ENCODE measurements around the gene NDUFS6.

The NDUFS6 gene

DNA sequence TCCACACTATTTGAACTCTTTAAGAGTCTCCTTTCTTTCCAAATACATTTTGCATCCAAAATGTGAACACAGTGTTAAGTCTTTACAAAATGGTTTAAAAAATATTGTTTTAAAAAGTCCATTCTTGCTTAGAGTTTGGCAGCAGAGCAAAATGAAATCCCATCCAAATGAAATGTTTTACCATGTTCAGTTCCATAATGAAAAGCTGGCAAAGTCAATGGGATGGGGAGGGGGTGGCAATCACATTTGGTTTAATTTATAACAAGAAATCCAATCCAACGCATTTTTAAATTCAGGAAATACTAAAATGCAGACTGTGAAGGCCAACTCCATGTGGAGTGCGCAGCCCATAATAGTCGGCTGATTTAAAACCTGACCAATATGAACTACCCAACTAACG lies 41.0 kb upstream of the NDUFS6 start:
- Histone ChIP-seq H3K27me3 (ENCODE audit: control insufficient read depth, insufficient read depth, low read length) (no peaks in the 10 kb centered on the region), H3K4me1 (ENCODE audit: control insufficient read depth, insufficient read depth, low read length) (peaks cover 8% of the 10 kb centered on the region; the same call in 1 of the 2 replicates), H3K9me3 (ENCODE audit: control insufficient read depth, insufficient read depth, low read length) (no peaks in the 10 kb centered on the region), H3K27ac (ENCODE audit: low read depth, low read length) (no peak overlapping the region), H3K4me3 (ENCODE audit: low read depth, low read length) (no peak overlapping the region), H3K36me3 (ENCODE audit: control insufficient read depth, insufficient read depth, low read length) (no peaks in the 10 kb centered on the region), H3K9ac (ENCODE audit: low read depth, low read length) (no peak overlapping the region)

DNA sequence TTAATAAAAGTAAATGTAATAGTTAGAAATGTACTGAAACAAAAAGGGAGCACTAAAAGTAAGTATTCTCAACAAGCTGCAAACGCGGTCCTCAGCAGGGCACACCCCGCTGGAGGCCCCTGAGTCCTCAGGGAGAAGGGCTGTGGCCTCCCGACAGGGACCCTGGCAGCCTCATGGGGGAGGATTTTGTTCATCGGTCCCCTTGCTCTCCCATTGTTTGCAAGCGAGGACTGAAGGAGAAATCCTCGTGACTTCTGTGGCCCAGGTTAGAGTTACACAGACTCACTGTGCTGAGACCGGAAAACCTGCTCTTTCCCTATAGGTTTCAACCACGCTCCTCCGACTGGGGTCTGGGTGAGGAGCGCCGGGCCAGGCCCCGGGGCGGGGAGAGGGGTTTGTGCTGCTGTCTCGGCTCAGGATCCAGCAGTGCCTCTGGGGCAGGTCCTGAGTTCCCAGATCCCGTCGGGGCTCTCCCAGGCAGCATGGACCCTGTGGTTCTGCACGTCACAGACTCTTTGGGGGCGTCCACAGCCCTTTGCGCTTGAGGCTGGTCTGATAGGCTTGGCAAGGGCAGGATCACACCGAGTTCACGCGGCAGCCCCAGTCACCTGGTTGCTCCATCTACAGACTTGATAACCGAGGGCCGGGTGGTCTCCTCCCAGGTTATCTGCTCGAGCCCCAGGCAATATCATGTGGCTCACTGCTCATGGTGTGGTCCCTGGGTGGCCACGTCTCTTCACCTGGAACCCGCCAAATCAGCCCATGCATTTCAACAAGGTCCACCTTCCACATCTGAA lies 40.4 kb upstream of the NDUFS6 start:
- H3K27ac ChIP-seq (ENCODE audit: low read depth, low read length), result no peak overlapping the region
- no peak overlapping the region for H3K9ac ChIP-seq (ENCODE audit: low read depth, low read length)
- no peaks in the 10 kb centered on the region for H3K27me3 ChIP-seq (ENCODE audit: control insufficient read depth, insufficient read depth, low read length)
- H3K4me1 ChIP-seq (ENCODE audit: control insufficient read depth, insufficient read depth, low read length), result peaks cover 6% of the 10 kb centered on the region; the same call in 1 of the 2 replicates
- H3K9me3 ChIP-seq (ENCODE audit: control insufficient read depth, insufficient read depth, low read length), result no peaks in the 10 kb centered on the region
- no peak overlapping the region for H3K4me3 ChIP-seq (ENCODE audit: low read depth, low read length)
- no peaks in the 10 kb centered on the region for H3K36me3 ChIP-seq (ENCODE audit: control insufficient read depth, insufficient read depth, low read length)

DNA sequence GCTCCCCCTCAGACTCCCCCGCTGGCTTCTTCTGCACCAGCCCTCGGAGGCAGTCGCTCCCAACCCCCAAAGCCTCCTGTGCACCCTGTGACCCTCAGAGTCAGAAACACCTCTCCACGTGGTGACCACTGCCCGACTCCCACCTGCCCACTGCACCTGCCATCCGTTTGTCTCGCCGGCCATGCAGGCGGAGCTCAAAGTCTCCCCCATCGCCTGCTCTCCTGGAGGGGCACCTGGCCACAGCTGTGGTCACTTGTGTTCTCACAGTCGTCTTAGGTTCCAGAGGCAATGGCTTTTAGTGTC lies 39.8 kb upstream of the NDUFS6 start:
- Histone ChIP-seq H3K4me3 (ENCODE audit: low read depth, low read length) (no peak overlapping the region), H3K9me3 (ENCODE audit: control insufficient read depth, insufficient read depth, low read length) (no peaks in the 10 kb centered on the region), H3K36me3 (ENCODE audit: control insufficient read depth, insufficient read depth, low read length) (no peaks in the 10 kb centered on the region), H3K9ac (ENCODE audit: low read depth, low read length) (no peak overlapping the region), H3K4me1 (ENCODE audit: control insufficient read depth, insufficient read depth, low read length) (0 out of 2 replicates have a peak, but pooled peaks cover under 1% of the 10 kb centered on the region), H3K27me3 (ENCODE audit: control insufficient read depth, insufficient read depth, low read length) (no peaks in the 10 kb centered on the region), H3K27ac (ENCODE audit: low read depth, low read length) (no peak overlapping the region)

DNA sequence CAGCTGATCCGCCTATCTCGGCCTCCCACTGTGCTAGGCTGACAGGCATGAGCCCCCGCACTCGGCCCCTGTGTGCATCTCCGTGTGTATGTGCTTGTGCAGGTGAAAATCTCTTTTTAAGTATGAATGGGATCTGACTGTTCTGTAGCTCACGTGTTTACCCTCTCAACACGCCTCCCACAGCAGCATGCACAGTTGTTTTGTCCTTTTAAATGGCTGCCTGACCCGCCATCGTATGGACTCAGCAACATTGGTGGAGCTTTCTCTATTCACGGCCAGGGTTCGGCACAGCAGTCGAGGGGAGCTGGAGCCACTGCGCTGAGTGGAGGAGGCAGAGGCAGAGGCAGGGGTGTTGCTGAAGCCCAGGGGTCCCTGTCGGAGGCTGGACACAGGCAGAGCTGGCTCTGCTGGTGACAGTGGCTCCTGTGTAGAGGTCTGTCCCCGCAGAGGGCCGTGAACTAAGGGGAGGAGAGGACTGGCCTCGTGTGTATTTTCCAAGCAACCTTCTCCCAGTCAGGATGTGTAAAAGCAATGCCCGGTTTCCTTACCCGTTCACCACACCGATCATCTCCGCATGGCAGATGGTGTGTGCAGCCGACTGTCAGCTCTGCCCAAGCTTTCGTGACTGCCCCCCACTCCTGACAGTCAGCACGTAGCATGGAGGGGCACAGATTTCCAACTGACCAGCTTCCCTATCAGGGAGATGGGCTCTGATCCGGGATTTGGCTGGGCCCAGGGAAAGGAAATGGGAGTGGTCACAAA lies 38.9 kb upstream of the NDUFS6 start:
- Histone ChIP-seq H3K9ac (ENCODE audit: low read depth, low read length) (no peak overlapping the region), H3K27ac (ENCODE audit: low read depth, low read length) (no peak overlapping the region)

DNA sequence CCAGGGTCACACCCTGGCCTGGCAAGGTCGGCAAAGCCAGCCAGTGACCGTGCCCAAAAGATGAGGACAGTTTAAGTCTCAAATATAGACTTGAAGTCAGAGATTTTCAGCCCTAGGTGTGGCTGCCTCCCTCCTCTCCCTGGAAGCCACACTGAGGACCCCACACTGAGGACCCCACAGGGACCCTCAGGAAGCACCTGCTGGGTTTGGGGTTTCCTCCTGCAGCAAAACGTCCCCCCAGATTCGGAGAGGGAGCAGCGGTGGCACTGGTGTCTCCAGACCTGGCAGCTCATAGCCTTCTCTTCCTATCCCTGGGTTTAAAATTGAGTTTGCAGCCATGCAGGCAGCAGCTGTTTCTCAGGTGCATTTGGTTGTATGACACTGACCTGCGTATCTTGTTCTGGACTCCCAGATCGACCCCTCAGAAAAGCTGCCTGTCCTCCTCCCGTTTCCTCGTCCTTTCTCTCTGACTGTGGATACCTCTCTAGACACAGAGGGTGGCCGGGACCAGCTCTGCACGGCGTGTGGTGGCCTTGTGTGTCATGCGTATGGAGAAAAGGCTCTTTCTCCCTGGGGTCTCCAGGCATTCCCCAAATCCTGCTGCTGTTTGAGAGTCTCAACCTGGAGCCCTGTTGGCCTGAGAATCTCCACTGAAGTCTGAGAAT lies 38.2 kb upstream of the NDUFS6 start:
- Histone ChIP-seq H3K9ac (ENCODE audit: low read depth, low read length) (no peak overlapping the region), H3K36me3 (ENCODE audit: control insufficient read depth, insufficient read depth, low read length) (no peaks in the 10 kb centered on the region), H3K27me3 (ENCODE audit: control insufficient read depth, insufficient read depth, low read length) (no peaks in the 10 kb centered on the region), H3K4me1 (ENCODE audit: control insufficient read depth, insufficient read depth, low read length) (no peaks in the 10 kb centered on the region), H3K27ac (ENCODE audit: low read depth, low read length) (no peak overlapping the region), H3K9me3 (ENCODE audit: control insufficient read depth, insufficient read depth, low read length) (no peaks in the 10 kb centered on the region), H3K4me3 (ENCODE audit: low read depth, low read length) (no peak overlapping the region)

More for the DNA sequence above, 38.9 kb upstream of the NDUFS6 start:
- Histone ChIP-seq H3K27me3 (ENCODE audit: control insufficient read depth, insufficient read depth, low read length) (no peaks in the 10 kb centered on the region), H3K4me3 (ENCODE audit: low read depth, low read length) (no peak overlapping the region), H3K36me3 (ENCODE audit: control insufficient read depth, insufficient read depth, low read length) (no peaks in the 10 kb centered on the region), H3K9me3 (ENCODE audit: control insufficient read depth, insufficient read depth, low read length) (no peaks in the 10 kb centered on the region), H3K4me1 (ENCODE audit: control insufficient read depth, insufficient read depth, low read length) (no peaks in the 10 kb centered on the region)

DNA sequence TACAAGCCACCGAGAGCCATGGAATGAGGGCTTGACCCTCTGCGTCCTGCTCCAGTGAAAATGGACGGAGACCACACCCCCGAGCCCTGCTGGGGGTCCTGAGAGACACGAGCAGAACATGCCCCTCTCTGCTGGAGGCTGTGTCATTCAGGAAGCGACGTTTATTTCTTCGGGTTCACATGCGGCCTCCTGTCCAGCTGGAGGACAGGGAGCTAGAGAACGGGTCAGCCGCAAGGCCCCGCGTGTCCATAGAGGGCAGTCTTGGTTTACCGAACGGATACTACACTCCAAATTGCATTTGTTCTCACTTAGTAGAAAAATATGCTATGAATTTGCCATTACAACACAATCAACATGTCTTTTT lies 37.7 kb upstream of the NDUFS6 start:
- Histone ChIP-seq H3K27ac (ENCODE audit: low read depth, low read length) (no peak overlapping the region), H3K4me1 (ENCODE audit: control insufficient read depth, insufficient read depth, low read length) (no peaks in the 10 kb centered on the region), H3K36me3 (ENCODE audit: control insufficient read depth, insufficient read depth, low read length) (no peaks in the 10 kb centered on the region), H3K27me3 (ENCODE audit: control insufficient read depth, insufficient read depth, low read length) (no peaks in the 10 kb centered on the region), H3K4me3 (ENCODE audit: low read depth, low read length) (no peak overlapping the region), H3K9ac (ENCODE audit: low read depth, low read length) (no peak overlapping the region), H3K9me3 (ENCODE audit: control insufficient read depth, insufficient read depth, low read length) (no peaks in the 10 kb centered on the region)

DNA sequence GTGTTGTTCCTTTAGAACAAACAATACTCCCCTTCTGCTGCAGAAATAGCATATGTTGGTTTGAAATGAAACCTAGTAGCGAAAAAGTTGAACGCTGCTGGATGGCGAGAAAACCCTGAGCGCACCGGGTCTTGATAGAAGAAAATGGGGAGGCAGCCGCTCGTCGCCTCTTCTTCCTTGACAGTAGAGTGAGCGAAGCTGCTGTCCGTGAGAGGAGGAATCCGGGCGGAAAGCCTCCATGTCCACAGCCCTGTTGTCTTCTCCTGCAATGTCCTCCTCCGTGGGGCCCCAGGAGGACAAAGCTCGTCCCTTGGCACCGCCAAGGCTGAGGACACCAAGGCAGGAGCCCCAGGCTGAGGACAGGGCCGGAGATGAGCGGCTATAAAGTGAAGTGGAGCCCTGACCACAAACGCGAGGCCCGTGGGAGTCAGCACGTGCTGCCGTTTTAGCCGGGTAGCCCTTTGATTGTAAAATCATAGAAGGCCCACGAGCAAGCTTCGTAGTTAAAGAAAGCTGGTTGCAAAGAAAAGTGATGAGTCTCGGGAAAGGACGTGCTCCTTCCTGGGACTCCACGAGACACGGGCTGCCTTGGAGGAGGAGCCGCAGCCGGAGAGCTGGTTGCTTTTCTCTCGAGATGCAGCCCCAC lies 37.1 kb upstream of the NDUFS6 start:
- Histone ChIP-seq H3K9me3 (ENCODE audit: control insufficient read depth, insufficient read depth, low read length) (no peaks in the 10 kb centered on the region), H3K27ac (ENCODE audit: low read depth, low read length) (no peak overlapping the region), H3K9ac (ENCODE audit: low read depth, low read length) (no peak overlapping the region), H3K27me3 (ENCODE audit: control insufficient read depth, insufficient read depth, low read length) (no peaks in the 10 kb centered on the region), H3K36me3 (ENCODE audit: control insufficient read depth, insufficient read depth, low read length) (no peaks in the 10 kb centered on the region), H3K4me1 (ENCODE audit: control insufficient read depth, insufficient read depth, low read length) (no peaks in the 10 kb centered on the region), H3K4me3 (ENCODE audit: low read depth, low read length) (no peak overlapping the region)

DNA sequence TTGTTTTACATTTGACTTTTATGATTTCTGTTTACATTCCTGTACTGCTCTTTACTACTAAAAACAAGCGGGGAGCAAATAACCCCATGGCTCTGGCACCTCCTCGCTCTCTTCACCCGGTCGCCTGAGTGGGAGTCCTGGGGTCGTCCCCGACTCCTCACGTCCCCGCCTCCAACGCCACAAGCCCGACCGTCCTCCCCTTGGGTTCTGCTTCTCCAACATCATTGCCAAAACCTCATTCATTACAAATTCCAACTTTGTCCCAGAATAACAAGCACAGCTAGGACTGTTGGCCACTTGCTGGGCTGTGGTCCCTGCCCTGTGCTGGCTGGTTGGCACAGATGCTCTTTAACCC lies 36.6 kb upstream of the NDUFS6 start:
- H3K9ac ChIP-seq (ENCODE audit: low read depth, low read length), result no peak overlapping the region
- H3K4me1 ChIP-seq (ENCODE audit: control insufficient read depth, insufficient read depth, low read length), result no peaks in the 10 kb centered on the region
- H3K27me3 ChIP-seq (ENCODE audit: control insufficient read depth, insufficient read depth, low read length), result no peaks in the 10 kb centered on the region
- no peaks in the 10 kb centered on the region for H3K36me3 ChIP-seq (ENCODE audit: control insufficient read depth, insufficient read depth, low read length)
- no peak overlapping the region for H3K27ac ChIP-seq (ENCODE audit: low read depth, low read length)
- H3K4me3 ChIP-seq (ENCODE audit: low read depth, low read length), result no peak overlapping the region
- no peaks in the 10 kb centered on the region for H3K9me3 ChIP-seq (ENCODE audit: control insufficient read depth, insufficient read depth, low read length)

DNA sequence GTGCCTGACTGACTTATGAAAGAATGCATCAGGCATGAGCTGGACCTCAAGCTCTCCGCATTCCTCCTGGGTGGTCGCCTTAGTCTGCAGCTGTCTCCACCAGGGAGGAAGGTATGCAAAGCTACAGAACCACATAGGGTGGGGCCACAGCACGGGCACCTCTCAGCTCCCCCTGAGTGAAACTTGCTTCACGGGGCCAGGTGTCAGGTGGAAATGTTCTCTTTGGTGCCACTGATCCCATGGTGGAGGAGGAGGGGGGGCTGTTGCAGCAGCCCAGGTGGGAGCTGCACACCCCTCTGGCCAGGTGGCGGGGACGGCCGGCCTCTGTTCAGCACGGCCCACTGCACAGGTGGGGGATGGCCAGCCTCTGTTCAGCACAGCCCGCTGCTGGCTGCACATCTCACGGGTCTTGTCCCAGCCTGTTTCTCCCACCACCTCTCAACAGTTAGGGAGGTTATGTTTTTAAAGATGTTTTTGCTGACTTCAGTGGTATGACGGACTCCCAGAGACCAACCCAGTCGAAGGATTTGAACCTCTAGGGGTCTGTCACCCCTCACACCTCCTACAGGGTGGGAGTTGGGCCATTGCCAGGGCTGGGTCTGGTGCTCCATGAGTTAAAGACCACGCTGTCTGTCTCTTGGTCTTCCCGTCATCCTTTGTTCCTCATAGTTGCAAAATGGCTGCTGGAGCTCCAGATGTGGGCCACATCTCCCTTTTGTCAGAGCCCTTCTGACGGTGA lies 35.9 kb upstream of the NDUFS6 start:
- Histone ChIP-seq H3K36me3 (ENCODE audit: control insufficient read depth, insufficient read depth, low read length) (no peaks in the 10 kb centered on the region), H3K4me3 (ENCODE audit: low read depth, low read length) (no peak overlapping the region), H3K4me1 (ENCODE audit: control insufficient read depth, insufficient read depth, low read length) (no peaks in the 10 kb centered on the region), H3K9me3 (ENCODE audit: control insufficient read depth, insufficient read depth, low read length) (no peaks in the 10 kb centered on the region), H3K27me3 (ENCODE audit: control insufficient read depth, insufficient read depth, low read length) (no peaks in the 10 kb centered on the region), H3K9ac (ENCODE audit: low read depth, low read length) (no peak overlapping the region), H3K27ac (ENCODE audit: low read depth, low read length) (no peak overlapping the region)

DNA sequence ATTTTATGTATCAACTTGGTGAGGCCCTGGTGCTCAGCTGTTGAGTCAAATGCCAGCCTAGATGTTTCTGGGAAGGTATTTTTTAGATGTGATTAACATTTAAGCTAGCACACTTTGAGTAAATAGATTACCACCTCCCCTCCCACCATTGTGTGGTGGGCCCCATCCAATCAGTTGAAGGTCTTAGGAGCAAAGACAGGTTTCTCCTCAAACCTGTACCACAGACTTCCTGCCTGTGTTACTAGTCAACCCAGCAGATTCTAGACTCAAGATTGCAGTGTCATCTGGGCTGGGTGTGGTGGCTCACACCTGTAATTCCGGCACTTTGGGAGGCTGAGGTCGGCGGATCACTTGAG lies 35.3 kb upstream of the NDUFS6 start:
- Histone ChIP-seq H3K9ac (ENCODE audit: low read depth, low read length) (no peak overlapping the region), H3K27me3 (ENCODE audit: control insufficient read depth, insufficient read depth, low read length) (no peaks in the 10 kb centered on the region), H3K9me3 (ENCODE audit: control insufficient read depth, insufficient read depth, low read length) (no peaks in the 10 kb centered on the region), H3K27ac (ENCODE audit: low read depth, low read length) (no peak overlapping the region), H3K4me1 (ENCODE audit: control insufficient read depth, insufficient read depth, low read length) (no peaks in the 10 kb centered on the region), H3K36me3 (ENCODE audit: control insufficient read depth, insufficient read depth, low read length) (no peaks in the 10 kb centered on the region), H3K4me3 (ENCODE audit: low read depth, low read length) (no peak overlapping the region)

All from HUES48 (cell line).